ENCODE data around the gene UTY. TPM values are rescaled to one million over a fixed set of nuclear protein-coding genes. Genes with fewer than 3 reads are reported as not detected.

UTY gene
- total RNA-seq, 1 experiment from 2014 or later: 5.9 TPM

DNA sequence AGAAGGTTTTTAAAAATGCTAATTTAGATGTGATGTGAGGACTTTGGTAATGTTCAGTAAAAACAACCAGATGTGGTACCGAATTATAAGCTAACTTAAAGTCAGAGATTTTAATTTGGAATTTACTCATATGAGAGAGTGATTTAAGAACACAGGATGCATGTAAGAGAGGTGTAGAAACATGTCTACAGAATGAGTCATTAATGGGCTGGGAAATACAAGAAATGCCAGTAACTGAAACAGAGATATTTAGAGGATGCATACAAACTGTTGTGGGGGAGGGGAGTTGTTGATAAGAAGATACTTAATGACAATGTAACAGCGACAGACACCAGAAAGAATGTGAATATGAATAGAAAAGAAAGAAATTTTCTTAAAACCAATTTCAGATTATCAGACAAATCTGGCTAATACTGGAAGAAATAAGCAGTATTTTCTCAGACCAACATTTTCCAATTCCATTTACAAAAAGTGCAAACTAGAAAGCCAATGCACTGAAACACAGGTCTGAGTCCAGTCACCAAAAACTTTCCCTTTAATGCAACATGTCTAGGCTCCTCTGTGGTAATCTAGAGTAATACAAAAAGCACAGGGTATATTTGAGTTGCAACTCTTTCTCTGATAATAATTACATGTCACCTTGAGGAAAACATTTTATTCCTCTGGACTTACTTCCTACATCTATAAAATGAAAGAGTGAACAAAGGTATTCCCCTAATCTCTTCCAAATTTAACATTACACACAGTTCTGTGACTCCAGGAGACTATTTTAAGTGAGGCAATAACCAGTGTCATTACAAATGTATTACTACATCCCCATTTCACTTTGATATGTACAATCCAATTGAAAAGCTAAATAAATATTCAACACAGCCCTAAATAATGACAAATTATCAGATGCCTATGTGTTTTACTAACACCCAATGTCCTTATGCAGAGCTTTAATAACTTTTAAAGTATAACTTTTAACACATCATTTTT, 117.9 kb downstream of the UTY start (continued):
- TF ChIP-seq SP1 (IDR thresholded peaks at IDR 0.05; ENCODE audit: low read depth) (no peak), ZNF274 (IDR thresholded peaks at IDR 0.05; ENCODE audit: low read depth, low read length) (no peak), POLR2A (IDR thresholded peaks at IDR 0.05; ENCODE audit: borderline replicate concordance, extremely low read depth, insufficient read depth, insufficient read length) (no peak), EGR1 (IDR thresholded peaks at IDR 0.05; ENCODE audit: low read depth) (no peak), JUND (IDR thresholded peaks at IDR 0.05) (no peak), SIN3A (IDR thresholded peaks at IDR 0.05; ENCODE audit: low read depth) (no peak)
- TF ChIP-seq, protein P1, sequence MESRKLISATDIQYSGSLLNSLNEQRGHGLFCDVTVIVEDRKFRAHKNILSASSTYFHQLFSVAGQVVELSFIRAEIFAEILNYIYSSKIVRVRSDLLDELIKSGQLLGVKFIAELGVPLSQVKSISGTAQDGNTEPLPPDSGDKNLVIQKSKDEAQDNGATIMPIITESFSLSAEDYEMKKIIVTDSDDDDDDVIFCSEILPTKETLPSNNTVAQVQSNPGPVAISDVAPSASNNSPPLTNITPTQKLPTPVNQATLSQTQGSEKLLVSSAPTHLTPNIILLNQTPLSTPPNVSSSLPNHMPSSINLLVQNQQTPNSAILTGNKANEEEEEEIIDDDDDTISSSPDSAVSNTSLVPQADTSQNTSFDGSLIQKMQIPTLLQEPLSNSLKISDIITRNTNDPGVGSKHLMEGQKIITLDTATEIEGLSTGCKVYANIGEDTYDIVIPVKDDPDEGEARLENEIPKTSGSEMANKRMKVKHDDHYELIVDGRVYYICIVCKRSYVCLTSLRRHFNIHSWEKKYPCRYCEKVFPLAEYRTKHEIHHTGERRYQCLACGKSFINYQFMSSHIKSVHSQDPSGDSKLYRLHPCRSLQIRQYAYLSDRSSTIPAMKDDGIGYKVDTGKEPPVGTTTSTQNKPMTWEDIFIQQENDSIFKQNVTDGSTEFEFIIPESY (IDR thresholded peaks at IDR 0.05; ENCODE audit: extremely low read depth, insufficient replicate concordance, low read length): no peak

DNA sequence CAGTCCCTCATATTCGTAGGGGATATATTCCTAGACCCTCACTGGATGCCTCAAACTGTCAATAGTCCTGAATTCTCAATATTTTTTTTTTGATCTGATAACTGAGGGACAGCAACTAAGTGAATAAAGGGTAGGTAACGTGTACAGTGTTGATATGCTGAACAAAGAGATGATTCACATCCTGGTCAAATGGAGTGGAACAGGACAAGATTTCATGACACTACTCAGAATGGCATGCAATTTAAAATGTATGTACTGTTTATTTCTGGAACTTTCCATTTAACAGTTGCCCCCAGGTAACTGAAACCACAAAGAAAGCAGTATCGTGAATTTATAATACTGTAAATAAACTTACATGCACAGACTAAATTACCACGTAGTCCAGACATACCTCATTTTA, 128.4 kb downstream of the UTY start:
- Histone ChIP-seq H4K20me1 (ENCODE audit: insufficient read depth) (no peaks in the 10 kb centered on the region), H3K79me2 (ENCODE audit: insufficient read depth, low read length) (no peaks in the 10 kb centered on the region), H3K4me1 (ENCODE audit: control insufficient read depth in 1 of 2, insufficient read depth in 2 of 2, low read length in 2 of 2) (no peaks in the 10 kb centered on the region), H3K9me2 (ENCODE audit: insufficient read depth) (no peaks in the 10 kb centered on the region), H3K27ac (ENCODE audit: low read depth, low read length) (no peak overlapping the region), H3K9me3 (ENCODE audit: control insufficient read depth in 1 of 2, insufficient read depth in 1 of 2, low read depth in 1 of 2, low read length in 2 of 2) (no peaks in the 10 kb centered on the region), H3K9ac (ENCODE audit: low read length) (no peak overlapping the region), H3K4me2 (ENCODE audit: low read length) (no peak overlapping the region), H3K27me3 (ENCODE audit: insufficient read depth, low read length) (no peaks in the 10 kb centered on the region), H3K36me3 (ENCODE audit: control insufficient read depth in 1 of 2, insufficient read depth in 2 of 2, low read length in 2 of 2) (no peaks in the 10 kb centered on the region), H2AFZ (ENCODE audit: low read depth, low read length, poor library complexity, severe bottlenecking) (no peak overlapping the region), H3K4me3 (replicated peaks in 1 of 2; ENCODE audit: low read depth in 1 of 2, low read length in 2 of 2) (no peak overlapping the region)
- RAD21 ChIA-PET (ENCODE audit: low non-redundant PET in 1 of 2, low total read pairs in 2 of 2, uncharacterized antibody in 2 of 2, unreplicated experiment in 2 of 2): no interaction called here
- no peak for ATAC-seq
- POLR2A ChIA-PET: no interaction called here
- intact Hi-C loops (cut with micrococcal nuclease): no loop called here
- no TSS peak for BruUV-seq (replicated peaks)
- CTCF ChIA-PET: no interaction called here
- DNase-seq (ENCODE audit: low read depth, low spot score): no peak
- TF ChIP-seq SP1 (IDR thresholded peaks at IDR 0.05; ENCODE audit: low read depth) (no peak), CBX3 (IDR thresholded peaks at IDR 0.05; ENCODE audit: low read depth) (no peak), EZH2phosphoT487 (IDR thresholded peaks at IDR 0.05; ENCODE audit: borderline replicate concordance) (no peak), REST (IDR thresholded peaks at IDR 0.05; ENCODE audit: low read depth) (no peak), EZH2 (IDR thresholded peaks at IDR 0.05) (no peak), POLR2AphosphoS5 (IDR thresholded peaks at IDR 0.05; ENCODE audit: low read depth, low read length) (no peak), EGR1 (IDR thresholded peaks at IDR 0.05; ENCODE audit: low read depth) (no peak), ATF3 (IDR thresholded peaks at IDR 0.05) (no peak), FOSL1 (IDR thresholded peaks at IDR 0.05; ENCODE audit: low read depth) (no peak), SIN3A (IDR thresholded peaks at IDR 0.05; ENCODE audit: low read depth) (no peak), SRF (IDR thresholded peaks at IDR 0.05; ENCODE audit: low read depth) (no peak), CTCF (IDR thresholded peaks at IDR 0.05 in 2 of 3, conservative IDR thresholded peaks at IDR 0.05 in 1 of 3; ENCODE audit: borderline replicate concordance in 1 of 3, insufficient read depth in 1 of 3, low read depth in 2 of 3, low read length in 2 of 3) (no peak)
